GM12891 (cell line): ENCODE data around the gene HOXA13.

Experiments used
- POLR2A ChIP-seq: IDR thresholded peaks from 2 replicates; pipeline ENCODE4 v1.6.1; 2011; ENCODE audit warnings: low read depth, low read length, control low read depth
- POLR2AphosphoS5 ChIP-seq: IDR thresholded peaks from 2 replicates; pipeline ENCODE4 v1.6.1; 2011; ENCODE audit warnings: low read depth, low read length, control low read depth
- TAF1 ChIP-seq: IDR thresholded peaks from 2 replicates; pipeline ENCODE4 v1.6.1; 2011; ENCODE audit warnings: low read depth, low read length, control low read depth

GRCh38 chr7:27214239-27214950 lies 14.5 kb upstream of the HOXA13 start:
- TF ChIP-seq POLR2AphosphoS5, result no peak
- no peak for TF ChIP-seq POLR2A
- TF ChIP-seq TAF1, result no peak
